GM21447 (cell line): ENCODE measurements around the gene BIK.

ENCODE experiments used
- ATAC-seq: cut with Tn5 transposase; IDR thresholded peaks from one replicate; pipeline ENCODE4 v1.9.1; 2021; ENCODE audit not compliant: unreplicated experiment

The BIK gene

GRCh38 chr22:43159484-43160178 is 49.1 kb downstream of the BIK start:
- ATAC-seq: no peak

DNA sequence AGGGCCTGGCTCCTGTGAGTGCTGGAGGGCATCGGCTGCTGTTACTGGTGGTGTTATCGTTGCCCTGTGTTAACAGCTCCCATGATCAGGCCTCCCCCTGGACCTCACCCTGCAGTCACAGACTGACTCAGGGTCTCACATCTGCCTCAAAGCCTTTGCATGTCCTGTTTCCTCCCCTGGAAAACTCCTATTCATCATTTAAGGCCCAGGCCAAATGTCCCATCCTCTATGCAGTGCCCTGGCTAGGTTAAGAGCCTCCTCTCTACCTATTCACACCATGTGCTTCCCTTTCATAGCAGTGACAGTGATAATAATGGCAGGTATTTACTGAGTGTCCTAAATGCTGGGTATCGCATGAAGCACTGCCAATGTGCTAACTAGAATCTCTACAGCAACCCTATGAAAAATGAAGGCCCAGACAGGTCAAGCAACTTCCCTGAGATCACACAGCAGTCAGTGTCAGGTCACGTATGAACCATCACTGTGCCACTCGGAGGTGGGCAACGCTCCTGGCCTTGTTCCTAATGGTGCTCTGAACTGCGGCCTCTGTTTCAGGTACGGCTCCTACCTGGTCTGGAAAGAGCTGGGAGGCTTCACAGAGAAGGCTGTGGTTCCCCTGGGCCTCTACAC is 50.1 kb downstream of the BIK start:
- no peak for ATAC-seq

GRCh38 chr22:43162412-43163150 is 52.0 kb downstream of the BIK start:
- no peak for ATAC-seq

DNA sequence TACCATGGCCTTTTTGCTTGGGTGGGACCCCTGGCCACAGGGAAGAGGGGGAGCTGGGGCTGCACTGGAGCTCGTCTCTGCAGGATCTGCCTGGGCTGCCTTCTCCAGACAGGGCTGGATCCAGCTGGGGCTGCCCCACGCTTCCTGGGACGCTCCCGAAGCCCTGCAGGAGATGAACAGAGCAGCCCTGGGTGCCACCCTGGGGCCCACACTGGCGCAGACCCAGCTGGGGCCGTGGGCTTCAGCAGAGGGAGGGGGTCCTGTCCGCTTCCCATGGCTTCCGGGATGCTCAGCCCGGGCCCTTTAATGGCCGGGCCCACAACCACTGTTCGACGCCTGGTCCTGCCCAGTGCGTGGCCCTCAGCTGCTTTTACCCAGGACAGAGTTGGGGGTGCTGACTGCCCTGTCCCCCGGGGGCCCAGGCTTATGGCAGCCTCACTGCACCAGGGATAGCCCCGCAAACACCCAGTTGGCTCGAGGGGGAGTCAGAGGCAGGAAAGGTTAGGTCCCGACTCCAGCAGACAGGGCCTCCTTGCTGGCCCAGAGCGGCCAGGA is 52.8 kb downstream of the BIK start:
- ATAC-seq: no peak

- no peak for ATAC-seq
Measured at GRCh38 chr22:43164636-43165035, 54.1 kb downstream of the BIK start.

- no peak for ATAC-seq
Measured at GRCh38 chr22:43166132-43166930, 55.8 kb downstream of the BIK start.

DNA sequence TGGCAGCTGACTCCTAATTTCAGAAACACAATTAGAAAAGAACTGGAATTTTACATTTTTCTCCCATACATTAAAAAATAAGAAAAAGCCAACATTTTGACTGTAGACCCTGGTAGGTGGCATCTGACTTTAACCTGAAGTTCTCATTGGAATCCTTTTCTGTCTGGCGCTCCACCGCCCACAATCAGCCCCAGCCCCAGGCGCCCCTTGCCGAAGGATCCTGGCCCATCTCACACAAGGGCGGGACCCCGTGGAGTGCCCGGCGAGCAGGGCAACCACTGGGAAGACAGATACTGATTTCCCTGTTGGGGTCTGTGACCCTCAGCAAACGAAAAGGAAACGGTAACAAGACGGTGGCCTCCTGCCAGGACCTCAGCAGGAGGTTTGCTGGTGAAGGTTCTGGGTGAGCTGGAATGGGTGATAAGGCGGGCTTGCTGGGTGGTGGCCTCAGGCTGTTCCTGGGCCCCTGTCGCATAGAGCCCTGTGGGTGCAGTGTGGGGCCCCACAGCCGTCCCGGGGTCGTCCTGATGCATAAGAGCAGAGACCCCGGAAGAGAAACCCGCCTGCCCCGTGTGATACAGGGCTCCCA is 56.5 kb downstream of the BIK start:
- ATAC-seq: no peak

- ATAC-seq: no peak
Measured at GRCh38 chr22:43168471-43169309, 58.1 kb downstream of the BIK start.

- no peak for ATAC-seq
Measured at GRCh38 chr22:43169310-43170130, 59.0 kb downstream of the BIK start.

DNA sequence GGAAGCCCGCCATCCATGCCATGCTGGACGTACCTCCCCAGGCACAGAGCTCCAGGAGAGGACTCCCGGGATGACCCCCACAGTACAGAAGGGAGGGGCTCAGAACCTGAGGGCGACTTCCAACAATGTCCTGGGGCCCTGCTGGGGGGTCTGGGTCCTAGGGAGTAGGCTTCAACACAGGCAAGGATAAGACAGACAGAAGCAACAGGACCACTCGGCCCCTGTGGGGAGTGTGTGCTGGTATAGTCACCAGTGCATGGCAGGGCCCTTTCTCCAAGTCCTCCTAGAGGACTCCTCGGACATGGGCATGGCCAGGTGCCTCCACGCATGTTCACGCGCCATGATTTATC is 59.6 kb downstream of the BIK start:
- no peak for ATAC-seq

GRCh38 chr22:43171019-43171491 is 60.5 kb downstream of the BIK start:
- no peak for ATAC-seq

- ATAC-seq: no peak
Measured at GRCh38 chr22:43171607-43172006, 61.1 kb downstream of the BIK start.

- no peak for ATAC-seq
Measured at GRCh38 chr22:43172191-43172590, 61.6 kb downstream of the BIK start.

DNA sequence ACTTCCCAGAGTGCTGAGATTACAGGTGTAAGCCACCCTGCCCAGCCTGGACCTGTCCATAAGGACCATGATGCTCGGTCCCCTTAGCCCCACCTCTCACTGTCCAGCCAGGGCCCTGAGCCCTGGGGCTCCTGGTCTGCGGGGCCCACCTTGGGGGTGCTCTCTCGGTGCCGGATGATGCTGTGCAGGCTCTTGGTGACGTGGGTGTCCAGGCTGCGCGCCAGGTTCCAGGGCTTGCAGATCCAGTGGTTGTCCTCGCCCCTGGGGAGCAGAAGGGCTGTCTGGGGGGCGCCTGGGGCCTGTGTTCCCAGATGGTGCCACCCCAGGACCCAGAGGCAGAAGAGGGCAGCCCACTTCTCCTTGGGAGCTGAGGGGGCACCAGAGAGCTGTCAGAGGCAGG is 63.0 kb downstream of the BIK start:
- no peak for ATAC-seq

DNA sequence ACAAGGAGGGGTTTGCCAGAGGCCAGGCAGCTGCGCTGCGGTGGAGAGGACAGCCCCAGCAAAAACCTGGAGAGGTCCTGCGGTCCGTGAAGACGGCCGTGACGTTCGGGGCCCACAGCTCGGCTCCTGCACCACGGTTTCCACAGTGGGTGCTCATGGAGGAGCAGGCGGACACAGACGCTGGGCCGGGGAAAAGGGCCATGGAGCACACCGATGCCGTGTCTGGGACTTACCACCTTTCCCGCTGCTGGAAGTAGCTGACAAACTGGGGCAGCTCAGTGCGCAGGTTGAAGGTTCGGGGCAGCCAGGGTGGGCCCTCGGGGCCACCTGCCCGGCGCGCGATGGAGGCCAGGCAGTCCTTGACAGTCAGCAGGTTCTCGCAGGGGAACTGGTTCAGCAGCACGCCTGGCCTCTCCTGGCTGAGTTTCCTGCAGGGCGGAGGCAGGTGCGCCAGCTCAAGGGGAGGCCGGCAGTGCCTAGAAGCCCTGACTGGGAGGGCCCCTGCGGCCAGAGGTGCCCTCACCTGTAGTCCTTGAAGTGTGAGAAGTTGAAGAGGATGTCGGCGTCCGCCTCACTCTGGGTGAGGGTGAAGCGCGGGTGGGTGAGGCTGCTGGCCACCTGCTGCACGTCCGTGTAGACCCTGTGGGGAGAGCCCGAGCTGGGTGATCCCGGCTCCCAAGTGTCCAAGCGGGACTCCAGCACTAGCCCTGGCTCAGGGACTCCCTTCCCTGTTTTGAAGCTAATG is 63.6 kb downstream of the BIK start:
- no peak for ATAC-seq

DNA sequence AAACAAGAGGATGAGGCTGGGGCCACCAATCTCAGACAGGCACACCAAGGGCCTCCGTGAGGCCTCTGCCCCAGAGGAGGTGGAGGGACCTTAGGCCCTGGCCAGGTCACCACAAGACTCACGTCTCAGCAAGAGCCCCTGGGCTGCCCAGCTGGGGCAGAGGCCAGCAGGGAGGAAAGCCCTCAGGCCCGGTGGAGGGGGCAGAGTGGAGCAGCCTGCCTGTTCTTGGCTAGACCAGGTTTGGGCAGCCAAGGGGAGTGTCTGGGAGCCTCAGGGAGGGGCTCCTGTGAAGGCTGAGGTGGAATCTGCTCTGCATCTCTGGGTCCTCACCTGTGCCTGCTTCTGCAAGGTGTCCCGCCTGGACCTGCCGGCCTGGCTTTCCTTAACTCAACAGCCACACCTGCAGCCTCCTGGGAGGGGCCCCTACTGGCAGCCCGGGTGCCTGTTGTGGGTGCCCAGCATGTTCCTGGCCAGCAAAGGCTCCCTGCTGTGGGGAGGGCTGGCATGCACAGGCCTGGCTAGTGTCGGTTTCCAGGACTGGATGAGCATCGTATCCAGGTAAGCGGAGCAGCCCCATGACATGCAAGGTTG is 64.5 kb downstream of the BIK start:
- ATAC-seq: no peak

DNA sequence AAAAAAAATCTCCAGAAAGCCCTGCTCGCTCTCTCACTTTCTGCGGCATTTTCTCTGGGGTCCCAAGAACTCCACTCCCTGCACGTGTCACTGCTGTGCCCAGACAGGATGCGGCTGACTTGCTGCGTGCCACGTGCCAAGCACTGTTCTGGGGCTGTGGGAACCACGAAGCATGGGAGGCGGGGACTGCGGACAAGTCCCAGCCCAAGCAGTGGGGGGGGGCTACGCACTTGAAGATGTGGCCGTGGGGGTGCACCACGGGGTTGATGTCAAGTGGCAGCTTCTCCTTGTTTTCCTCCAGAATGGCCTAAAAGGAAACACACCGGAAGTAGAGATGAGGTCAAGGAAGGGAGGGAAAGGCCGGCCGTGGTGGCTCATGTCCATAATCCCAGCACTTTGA is 65.5 kb downstream of the BIK start:
- ATAC-seq: no peak

GRCh38 chr22:43177479-43177878 is 66.9 kb downstream of the BIK start:
- ATAC-seq: no peak
